Upper lobe of right lung (tissue), 1 donor: ENCODE results near the gene RABL2A. TPM values are rescaled to one million over a fixed set of nuclear protein-coding genes. Genes with fewer than 3 reads are reported as not detected.
"Not testable (repeated sequence)": the region's sequence is repeated elsewhere in the genome, so short reads cannot be mapped to it uniquely, and the experiment has no call there.

Experiments used
- ATAC-seq: fragments of 200-7000 bp; cut with Tn5 transposase; one replicate; pipeline ENCODE4 v1.9.1; 2020; ENCODE audit warnings: mild to moderate bottlenecking, moderate library complexity
- DNase-seq: peaks from one replicate; pipeline ENCODE4 v3.0.0-alpha.2; 2020
- H3K27ac ChIP-seq: fragments of 200-600 bp; one replicate; pipeline ENCODE4 v1.8.0; 2022
- H3K27me3 ChIP-seq: fragments of 200-600 bp; one replicate; pipeline ENCODE4 v1.8.0; 2022; ENCODE audit warnings: mild to moderate bottlenecking
- H3K36me3 ChIP-seq: fragments of 200-600 bp; one replicate; pipeline ENCODE4 v1.8.0; 2022
- H3K4me1 ChIP-seq: fragments of 200-600 bp; one replicate; pipeline ENCODE4 v1.8.0; 2022
- H3K4me3 ChIP-seq: fragments of 200-600 bp; one replicate; pipeline ENCODE4 v1.8.0; 2022; ENCODE audit warnings: mild to moderate bottlenecking
- H3K9me3 ChIP-seq: fragments of 200-600 bp; one replicate; pipeline ENCODE4 v1.8.0; 2022
- CTCF ChIP-seq: fragments of 200-600 bp; IDR thresholded peaks from one replicate; pipeline ENCODE4 v1.8.0; 2022; ENCODE audit warnings: antibody characterized with exemption
- intact Hi-C: fragments of 100-400 bp; cut with DNase I; formaldehyde crosslinking; loops from one replicate; pipeline ENCODE4 v1.11.0; 2022
- long read RNA-seq: library from polyadenylated mRNA; unstranded; transcript quantifications from one replicate; pipeline ENCODE4 v2.0.0, GENCODE V29; 2021
- total RNA-seq: library from RNA; stranded (reverse); fragmentation: NEBNext Ultra II Directional; extraction: Animal tissue kit (Norgen Biotek cat#: 25700); gene quantifications from one replicate; pipeline ENCODE4 v1.2.1, GENCODE V29; 2021
- donor health status: DM: no; HTN: yes; CAD: no; lungs with severe emphysema.

The RABL2A gene
- 16.9 TPM for total RNA-seq
- long read RNA-seq, partial matches to known transcripts = 1 of 9 reads
- long read RNA-seq, other reads (novel, unspliced or antisense) = 6 of 9 reads

DNA sequence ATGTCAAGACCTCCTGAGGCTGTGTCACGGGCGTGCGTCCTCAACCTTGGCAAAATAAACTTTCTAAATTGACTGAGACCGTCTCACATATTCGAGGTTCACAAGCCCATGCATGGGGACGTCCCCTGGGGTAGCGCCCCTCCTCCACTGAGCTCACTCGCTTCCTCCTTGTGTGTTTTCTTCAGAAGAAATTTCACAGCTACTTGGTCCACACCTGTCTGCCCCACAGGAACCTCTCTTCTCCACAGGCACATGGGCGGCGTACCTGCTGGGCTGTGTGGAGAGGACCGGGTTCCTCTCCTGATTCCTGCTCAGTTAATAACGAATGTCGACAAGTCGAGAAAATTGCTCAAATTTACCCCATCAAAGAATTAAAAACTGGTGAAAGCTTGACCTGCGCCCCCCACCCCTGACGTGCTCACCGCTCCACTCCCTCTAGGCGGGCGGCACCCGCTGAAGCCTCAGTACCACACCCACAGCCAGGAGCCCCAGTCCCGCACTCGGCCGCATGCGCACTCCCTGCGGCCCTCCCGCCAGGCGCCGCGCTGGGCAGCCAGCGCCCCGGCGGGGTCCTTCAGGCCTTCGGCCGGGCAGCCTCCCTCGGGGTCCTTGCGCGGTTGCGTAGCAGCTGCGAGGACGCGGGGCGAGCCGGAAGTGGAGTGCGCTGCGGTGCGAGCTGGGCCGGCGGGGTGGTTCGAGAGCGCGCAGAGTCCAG is at the start of gene RABL2A:
Gene RABL2A (plus strand): TSS at position 651 of the 715 bp plus-strand sequence. CDS start 1,341 bp downstream, outside the sequence.
- H3K4me1 ChIP-seq, intact Hi-C loops, H3K27me3 ChIP-seq, H3K36me3 ChIP-seq, H3K9me3 ChIP-seq, H3K27ac ChIP-seq: not testable (repeated sequence)
- peak; percentile 92 for DNase-seq
- ATAC-seq = peak; percentile 99
- peak within 1 kb of the TSS; percentile 50 for H3K4me3 ChIP-seq

DNA sequence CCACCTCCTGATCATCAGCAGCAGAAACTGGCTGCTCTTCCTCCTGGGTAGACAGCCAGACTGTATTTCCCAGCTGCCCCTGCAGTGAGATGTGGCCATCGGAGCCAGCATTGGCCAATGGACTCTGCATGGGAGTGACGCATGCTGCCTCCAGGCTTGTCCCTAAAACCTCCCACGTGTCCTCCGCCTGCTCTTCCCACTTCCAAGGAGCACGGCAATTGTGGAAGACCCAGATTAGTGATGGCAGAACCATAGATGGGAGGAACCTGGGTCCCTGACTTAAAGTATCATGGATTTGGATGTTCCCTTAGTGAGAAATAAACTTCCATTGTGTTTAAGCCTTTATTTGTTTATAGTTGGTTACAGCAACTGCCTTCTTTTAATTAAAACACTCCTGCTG is 48.6 kb upstream of the RABL2A start:
- H3K27ac ChIP-seq, H3K36me3 ChIP-seq, DNase-seq, ATAC-seq, H3K27me3 ChIP-seq, H3K9me3 ChIP-seq, H3K4me1 ChIP-seq, H3K4me3 ChIP-seq, intact Hi-C loops: not testable (repeated sequence)

DNA sequence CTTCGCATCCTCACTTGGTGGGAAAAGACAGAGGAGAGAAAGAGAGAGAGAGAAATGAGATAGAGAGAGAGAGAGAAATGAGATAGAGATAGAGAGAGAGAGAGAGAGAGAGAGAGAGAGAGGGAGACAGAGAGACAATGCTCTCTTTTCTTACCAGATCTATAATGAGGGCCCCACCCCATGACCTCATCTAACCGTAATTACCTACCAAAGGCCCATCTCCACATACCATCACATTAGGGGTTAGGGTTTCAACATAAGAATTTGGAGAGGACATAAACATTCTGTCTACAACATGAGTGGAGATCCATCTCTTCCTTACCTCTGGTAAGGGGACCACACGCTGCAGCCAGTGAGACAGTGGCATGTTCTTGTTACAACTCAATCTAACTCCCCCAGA is 44.6 kb upstream of the RABL2A start:
- H3K4me3 ChIP-seq, H3K36me3 ChIP-seq, H3K27ac ChIP-seq, DNase-seq, H3K27me3 ChIP-seq, H3K9me3 ChIP-seq, H3K4me1 ChIP-seq, intact Hi-C loops, ATAC-seq: not testable (repeated sequence)

DNA sequence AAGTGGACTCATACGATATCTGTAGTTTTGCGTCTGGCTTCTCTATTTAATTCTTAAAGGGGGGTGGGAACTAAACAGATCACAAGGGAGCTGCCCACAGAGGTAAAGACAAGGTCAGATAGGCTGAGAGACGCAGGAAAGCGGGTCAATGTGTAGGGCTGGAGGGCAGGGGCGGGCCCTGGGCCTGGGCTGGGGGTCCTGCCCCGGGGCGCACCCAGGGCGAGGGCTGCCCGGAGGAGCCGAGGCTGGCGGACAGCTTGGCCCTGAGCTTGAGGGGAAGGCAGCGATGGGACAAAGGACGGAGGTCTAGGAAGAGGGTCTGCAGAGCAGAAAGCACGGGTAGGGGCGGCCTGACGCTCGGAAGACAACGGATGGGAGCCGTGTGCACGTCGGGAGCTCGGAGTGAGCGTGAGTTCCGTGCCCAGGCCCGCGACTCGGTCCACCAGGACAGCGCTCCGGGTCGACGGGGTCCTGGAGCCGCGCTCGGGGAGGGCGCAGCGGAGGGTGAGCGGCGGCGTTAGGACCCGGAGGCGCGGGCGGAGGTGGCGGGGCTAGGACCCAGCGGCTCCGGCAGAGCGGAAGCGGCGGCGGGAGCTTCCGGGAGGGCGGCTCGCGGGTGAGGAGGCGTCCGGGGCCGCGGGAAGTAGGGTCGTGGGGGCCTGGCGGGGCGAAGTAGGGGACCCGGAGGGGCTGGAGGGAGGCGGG is 43.4 kb upstream of the RABL2A start:
- H3K27me3 ChIP-seq, intact Hi-C loops, H3K36me3 ChIP-seq, H3K9me3 ChIP-seq, ATAC-seq, H3K4me1 ChIP-seq: not testable (repeated sequence)
- peak overlapping the region; percentile 81 for H3K27ac ChIP-seq
- peak overlapping the region; percentile 62 for H3K4me3 ChIP-seq
- DNase-seq = peak; percentile 93

GRCh38 chr2:113584311-113585092 is 42.6 kb upstream of the RABL2A start:
- not testable (repeated sequence) for DNase-seq

GRCh38 chr2:113587201-113587600 is 39.9 kb upstream of the RABL2A start:
- H3K36me3 ChIP-seq = not testable (repeated sequence)
- peak; percentile 78 for DNase-seq

More at GRCh38 chr2:113584311-113585092, 42.6 kb upstream of the RABL2A start:
- ATAC-seq, H3K9me3 ChIP-seq, H3K4me1 ChIP-seq, intact Hi-C loops, H3K27me3 ChIP-seq, H3K36me3 ChIP-seq: not testable (repeated sequence)
- Histone ChIP-seq H3K4me3 (peak overlapping the region; percentile 62), H3K27ac (peak overlapping the region; percentile 81)

GRCh38 chr2:113589591-113589990 is 37.5 kb upstream of the RABL2A start:
- H3K27ac ChIP-seq, H3K4me1 ChIP-seq, DNase-seq, intact Hi-C loops, H3K27me3 ChIP-seq, H3K36me3 ChIP-seq, H3K4me3 ChIP-seq, H3K9me3 ChIP-seq, ATAC-seq: not testable (repeated sequence)

More at GRCh38 chr2:113587201-113587600, 39.9 kb upstream of the RABL2A start:
- H3K27ac ChIP-seq, H3K4me1 ChIP-seq, H3K27me3 ChIP-seq, H3K9me3 ChIP-seq, intact Hi-C loops, H3K4me3 ChIP-seq: not testable (repeated sequence)
- peak; percentile 44 for TF ChIP-seq CTCF
- peak; percentile 39 for ATAC-seq

GRCh38 chr2:113591926-113592325 is 35.1 kb upstream of the RABL2A start:
- H3K27ac ChIP-seq, H3K27me3 ChIP-seq, ATAC-seq, H3K4me3 ChIP-seq, intact Hi-C loops, H3K4me1 ChIP-seq, H3K36me3 ChIP-seq, DNase-seq, H3K9me3 ChIP-seq: not testable (repeated sequence)

- H3K36me3 ChIP-seq, H3K4me1 ChIP-seq, ATAC-seq, DNase-seq, H3K9me3 ChIP-seq, intact Hi-C loops, H3K27me3 ChIP-seq, H3K4me3 ChIP-seq, H3K27ac ChIP-seq: not testable (repeated sequence)
Observed at GRCh38 chr2:113593280-113593679, 33.8 kb upstream of the RABL2A start.

DNA sequence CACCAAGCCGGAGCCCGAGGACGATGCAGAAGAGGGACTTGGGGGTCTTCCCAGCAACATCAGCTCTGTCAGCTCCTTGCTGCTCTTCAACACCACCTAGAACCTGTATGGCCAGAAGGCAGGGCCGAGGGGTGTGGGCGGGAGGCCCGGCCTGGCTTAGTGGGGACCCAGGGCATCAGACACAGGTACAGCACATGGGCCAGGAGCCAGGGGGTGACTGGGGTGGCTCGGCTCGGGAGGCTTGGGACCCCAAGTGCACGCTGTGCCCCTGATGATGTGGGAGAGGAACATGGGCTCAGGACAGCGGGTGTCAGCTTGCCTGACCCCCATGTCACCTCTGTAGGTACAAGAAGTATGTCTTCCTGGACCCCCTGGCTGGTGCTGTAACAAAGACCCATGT is 31.3 kb upstream of the RABL2A start:
- DNase-seq, ATAC-seq, intact Hi-C loops: not testable (repeated sequence)

DNA sequence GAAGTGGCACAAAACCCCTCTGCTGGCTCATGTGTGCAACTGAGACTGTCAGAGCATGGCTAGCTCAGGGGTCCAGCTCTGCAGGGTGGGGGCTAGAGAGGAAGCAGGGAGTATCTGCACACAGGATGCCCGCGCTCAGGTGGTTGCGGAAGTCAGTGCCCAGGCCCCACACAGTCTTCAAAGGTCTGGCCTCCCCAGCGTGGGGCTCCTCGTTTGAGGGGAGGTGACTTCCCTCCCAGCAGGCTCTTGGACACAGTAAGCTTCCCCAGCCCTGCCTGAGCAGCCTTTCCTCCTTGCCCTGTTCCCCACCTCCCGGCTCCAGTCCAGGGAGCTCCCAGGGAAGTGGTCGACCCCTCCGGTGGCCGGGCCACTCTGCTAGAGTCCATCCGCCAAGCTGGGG is 29.9 kb upstream of the RABL2A start:
- H3K4me3 ChIP-seq, H3K27me3 ChIP-seq, H3K36me3 ChIP-seq, DNase-seq, H3K9me3 ChIP-seq, H3K27ac ChIP-seq, ATAC-seq, H3K4me1 ChIP-seq, intact Hi-C loops: not testable (repeated sequence)

More for the DNA sequence above, 31.3 kb upstream of the RABL2A start:
- not testable (repeated sequence) for H3K27me3 ChIP-seq, H3K9me3 ChIP-seq, H3K4me1 ChIP-seq, H3K36me3 ChIP-seq, H3K27ac ChIP-seq, H3K4me3 ChIP-seq

- intact Hi-C loops, DNase-seq, H3K27ac ChIP-seq: not testable (repeated sequence)
Observed at GRCh38 chr2:113597572-113597971, 29.5 kb upstream of the RABL2A start.

More at GRCh38 chr2:113597572-113597971, 29.5 kb upstream of the RABL2A start:
- not testable (repeated sequence) for H3K27me3 ChIP-seq, H3K36me3 ChIP-seq, H3K9me3 ChIP-seq, ATAC-seq, H3K4me3 ChIP-seq, H3K4me1 ChIP-seq
